PC-9 (cell line): Measurements from ENCODE around the gene FOXC2.

Source experiments
- EZH2 ChIP-seq: fragments of 200-600 bp; sonication (generic); IDR thresholded peaks from 2 replicates; pipeline ENCODE4 v1.8.0; 2017; ENCODE audit warnings: antibody characterized with exemption, low read depth
- TF ChIP-seq, protein P1 (sequence below): fragments of 200-600 bp; sonication (generic); conservative IDR thresholded peaks from 2 replicates; pipeline ENCODE4 v1.6.1; 2017; ENCODE audit warnings: mixed run types, antibody characterized with exemption, mild to moderate bottlenecking, moderate library complexity

GRCh38 chr16:86565644-86566511 is 751 bp upstream of the FOXC2 start:
- TF ChIP-seq, protein P1, sequence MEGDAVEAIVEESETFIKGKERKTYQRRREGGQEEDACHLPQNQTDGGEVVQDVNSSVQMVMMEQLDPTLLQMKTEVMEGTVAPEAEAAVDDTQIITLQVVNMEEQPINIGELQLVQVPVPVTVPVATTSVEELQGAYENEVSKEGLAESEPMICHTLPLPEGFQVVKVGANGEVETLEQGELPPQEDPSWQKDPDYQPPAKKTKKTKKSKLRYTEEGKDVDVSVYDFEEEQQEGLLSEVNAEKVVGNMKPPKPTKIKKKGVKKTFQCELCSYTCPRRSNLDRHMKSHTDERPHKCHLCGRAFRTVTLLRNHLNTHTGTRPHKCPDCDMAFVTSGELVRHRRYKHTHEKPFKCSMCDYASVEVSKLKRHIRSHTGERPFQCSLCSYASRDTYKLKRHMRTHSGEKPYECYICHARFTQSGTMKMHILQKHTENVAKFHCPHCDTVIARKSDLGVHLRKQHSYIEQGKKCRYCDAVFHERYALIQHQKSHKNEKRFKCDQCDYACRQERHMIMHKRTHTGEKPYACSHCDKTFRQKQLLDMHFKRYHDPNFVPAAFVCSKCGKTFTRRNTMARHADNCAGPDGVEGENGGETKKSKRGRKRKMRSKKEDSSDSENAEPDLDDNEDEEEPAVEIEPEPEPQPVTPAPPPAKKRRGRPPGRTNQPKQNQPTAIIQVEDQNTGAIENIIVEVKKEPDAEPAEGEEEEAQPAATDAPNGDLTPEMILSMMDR, result no peak
- no peak for TF ChIP-seq EZH2
